ENCODE data around the gene RHCE. TPM values are rescaled to one million over a fixed set of nuclear protein-coding genes. Genes with fewer than 3 reads are reported as not detected.

RHCE gene
- total and polyA plus RNA-seq, 8 donors, result 0.13 to 2.9 TPM; not detected in 6

DNA sequence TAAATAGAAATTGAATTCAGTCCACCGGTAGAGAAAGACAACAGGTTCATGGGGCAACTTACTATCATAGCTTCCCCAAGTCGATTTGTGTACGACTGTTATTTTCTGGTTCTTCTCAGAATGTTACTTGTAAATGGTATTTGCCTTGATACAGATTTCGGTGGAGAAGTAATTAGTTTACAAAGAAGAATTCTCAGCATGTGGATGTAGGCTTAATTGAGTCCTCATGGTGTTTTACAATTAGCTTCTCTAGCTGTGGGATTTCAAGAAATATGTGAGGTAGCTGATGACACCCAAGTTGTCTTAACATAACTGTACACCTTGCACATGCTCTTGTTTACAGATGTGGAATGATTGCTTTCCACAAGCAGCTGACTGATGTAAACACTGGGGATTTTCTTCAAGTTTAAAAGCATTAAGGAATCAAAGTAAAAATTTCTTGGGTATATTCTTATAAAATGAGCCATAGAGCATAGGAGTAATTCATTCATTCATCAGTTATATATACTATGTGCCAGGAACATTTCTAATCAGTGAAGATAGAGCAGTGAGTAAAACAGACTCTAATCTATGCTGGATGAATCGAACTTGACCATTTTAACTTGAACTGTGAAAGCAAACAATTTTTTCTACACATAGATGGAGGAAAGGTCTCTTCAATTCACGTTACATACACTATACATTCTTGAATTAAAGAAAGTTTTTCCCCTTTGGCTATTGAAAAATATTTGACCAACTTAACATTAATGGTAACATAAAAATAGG lies 11.5 kb upstream of the RHCE start:
- H3K27me3 ChIP-seq, result no peaks in the 10 kb centered on the region
- intact Hi-C loops (cut with DNase I; ENCODE audit: low total_unique reads), result no loop called here
- peak overlapping the region in 4 of 5 donors; percentile 96 to 97 (median 96) for H3K27ac ChIP-seq
- H3K4me3 ChIP-seq, result peak overlapping the region; percentile 92 to 95 (median 94)
- H3K4me1 ChIP-seq, result peaks cover 40 to 62% (median 53%) of the 10 kb centered on the region in 4 donors
- DNase-seq, result no peak
- TF ChIP-seq POLR2A (IDR thresholded peaks at IDR 0.05) (no peak), EP300 (IDR thresholded peaks at IDR 0.05) (no peak), POLR2AphosphoS5 (IDR thresholded peaks at IDR 0.05) (no peak)
- TF ChIP-seq, protein P1, sequence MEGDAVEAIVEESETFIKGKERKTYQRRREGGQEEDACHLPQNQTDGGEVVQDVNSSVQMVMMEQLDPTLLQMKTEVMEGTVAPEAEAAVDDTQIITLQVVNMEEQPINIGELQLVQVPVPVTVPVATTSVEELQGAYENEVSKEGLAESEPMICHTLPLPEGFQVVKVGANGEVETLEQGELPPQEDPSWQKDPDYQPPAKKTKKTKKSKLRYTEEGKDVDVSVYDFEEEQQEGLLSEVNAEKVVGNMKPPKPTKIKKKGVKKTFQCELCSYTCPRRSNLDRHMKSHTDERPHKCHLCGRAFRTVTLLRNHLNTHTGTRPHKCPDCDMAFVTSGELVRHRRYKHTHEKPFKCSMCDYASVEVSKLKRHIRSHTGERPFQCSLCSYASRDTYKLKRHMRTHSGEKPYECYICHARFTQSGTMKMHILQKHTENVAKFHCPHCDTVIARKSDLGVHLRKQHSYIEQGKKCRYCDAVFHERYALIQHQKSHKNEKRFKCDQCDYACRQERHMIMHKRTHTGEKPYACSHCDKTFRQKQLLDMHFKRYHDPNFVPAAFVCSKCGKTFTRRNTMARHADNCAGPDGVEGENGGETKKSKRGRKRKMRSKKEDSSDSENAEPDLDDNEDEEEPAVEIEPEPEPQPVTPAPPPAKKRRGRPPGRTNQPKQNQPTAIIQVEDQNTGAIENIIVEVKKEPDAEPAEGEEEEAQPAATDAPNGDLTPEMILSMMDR (IDR thresholded peaks at IDR 0.05), result no peak
- no peaks in the 10 kb centered on the region for H3K9me3 ChIP-seq
- no peaks in the 10 kb centered on the region for H3K36me3 ChIP-seq
- WGBS, 5 donors, result 8 to 14% (median 10%) methylated on average over 6 of the region's 6 CpGs

DNA sequence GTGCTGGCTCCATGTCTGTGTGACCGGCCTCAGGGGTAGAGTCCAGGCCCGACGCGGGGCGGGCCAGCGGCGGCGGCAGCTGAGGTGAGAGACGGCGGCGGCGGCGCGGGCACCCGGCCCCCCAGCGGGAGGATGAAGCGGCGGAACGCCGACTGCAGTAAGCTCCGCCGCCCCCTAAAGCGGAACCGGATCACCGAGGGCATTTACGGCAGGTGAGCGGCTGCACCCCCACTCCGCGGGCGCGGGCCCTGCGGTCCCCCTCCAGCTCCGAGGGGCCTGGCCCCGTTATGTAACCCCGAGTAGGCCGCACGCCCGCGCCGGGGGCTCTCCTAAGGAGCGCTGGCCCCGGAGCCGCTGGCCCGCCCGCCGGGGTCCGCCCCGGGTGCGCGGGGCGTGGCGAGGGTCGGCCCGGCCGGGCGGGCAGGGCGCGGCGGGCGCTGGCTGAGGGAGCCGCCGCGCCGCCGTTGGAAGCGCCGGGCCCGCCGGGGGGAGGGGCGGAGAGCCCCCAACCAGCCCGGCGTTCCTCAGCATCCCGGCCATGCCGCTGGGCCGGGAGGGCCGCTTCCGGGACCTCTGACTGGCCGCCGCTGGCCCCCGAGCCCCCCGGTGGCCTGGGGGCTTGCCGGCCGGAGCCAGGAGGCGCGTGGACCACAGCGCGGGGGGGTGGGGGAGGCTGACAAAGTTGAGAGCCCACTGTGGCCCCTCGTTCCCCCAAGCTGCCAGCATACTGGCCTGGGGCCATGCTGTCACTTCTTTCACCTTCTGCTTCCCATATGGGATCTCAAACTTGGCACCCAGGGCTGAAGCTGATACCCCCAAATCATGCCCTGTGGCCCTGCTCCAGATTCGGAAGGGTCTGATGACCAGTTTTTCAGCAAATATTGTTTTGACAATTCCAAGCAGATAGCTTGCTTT lies 10.6 kb upstream of the RHCE start:
- WGBS, 5 donors, result 0 to 3% (median 0%) methylated on average over 6 to 89 of the region's 89 CpGs
- Histone ChIP-seq H3K27me3 (no peaks in the 10 kb centered on the region), H3K27ac (peak overlapping the region; percentile 96 to 99 (median 96)), H3K36me3 (no peaks in the 10 kb centered on the region), H3K9me3 (no peaks in the 10 kb centered on the region), H3K4me3 (peak overlapping the region; percentile 92 to 95 (median 94)), H3K4me1 (peaks cover 33 to 55% (median 46%) of the 10 kb centered on the region in 4 donors)
- intact Hi-C loops (cut with DNase I; ENCODE audit: low total_unique reads), result no loop called here
- DNase-seq, result no peak
- TF ChIP-seq EP300 (IDR thresholded peaks at IDR 0.05) (no peak), POLR2A (IDR thresholded peaks at IDR 0.05) (no peak), POLR2AphosphoS5 (IDR thresholded peaks at IDR 0.05) (peak in 2 of 3 donors; percentile 3 to 10)
- TF ChIP-seq, protein P1 (IDR thresholded peaks at IDR 0.05), result peak in 1 of 7 experiments; percentile 2

DNA sequence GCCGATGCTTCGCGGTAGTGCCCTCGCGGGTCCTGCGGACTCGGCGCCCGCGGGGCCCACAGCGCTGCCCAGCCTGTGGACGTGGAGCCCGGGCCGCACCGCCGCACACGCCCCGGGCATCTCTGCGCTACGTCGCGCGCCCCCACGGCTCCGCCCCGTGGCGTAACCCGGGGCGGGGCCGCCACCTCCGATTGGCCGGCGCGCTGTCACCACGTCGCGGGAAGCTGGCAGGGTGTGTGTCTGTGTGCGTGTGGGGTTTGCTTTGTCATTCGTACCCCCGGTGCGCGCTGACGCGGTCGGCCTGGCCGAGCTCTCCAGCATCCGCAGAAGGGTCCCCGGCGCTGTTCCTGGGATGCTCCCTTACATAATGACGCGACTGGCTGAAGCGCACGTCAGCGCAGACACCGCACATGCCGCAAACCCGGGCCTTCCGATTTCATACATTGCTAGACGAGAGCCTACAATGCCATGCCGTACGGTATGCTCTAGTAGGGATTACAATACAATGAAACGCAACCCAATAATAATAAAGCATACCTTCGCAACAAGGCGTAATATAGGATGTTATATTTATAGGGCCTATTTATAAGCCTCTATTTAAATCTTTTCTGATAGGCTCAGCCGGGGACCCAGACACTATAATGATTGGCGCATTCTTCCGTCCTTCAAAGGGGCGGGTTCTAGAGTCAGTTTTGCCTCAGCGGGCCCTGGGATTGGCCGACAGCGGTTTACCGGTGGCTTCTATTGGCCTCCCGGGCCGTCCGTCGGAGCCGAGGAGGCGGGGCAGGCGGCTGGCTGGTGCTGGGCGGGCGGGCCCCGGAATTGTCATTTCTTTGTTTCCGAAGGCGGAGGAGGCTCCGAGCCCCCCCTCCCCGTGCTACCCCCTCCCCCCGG lies 9.7 kb upstream of the RHCE start, which contains the start of gene MACO1:
TSS of gene MACO1 (plus strand) at position 825 of the 894 bp plus-strand sequence. CDS start 202 bp downstream, outside the sequence.
- intact Hi-C loops (cut with DNase I; ENCODE audit: low total_unique reads), result no loop called here
- TF ChIP-seq POLR2A (IDR thresholded peaks at IDR 0.05) (peak in 2 of 4 donors; percentile 72 to 77), POLR2AphosphoS5 (IDR thresholded peaks at IDR 0.05) (peak; percentile 2 to 94 (median 90)), EP300 (IDR thresholded peaks at IDR 0.05) (no peak)
- TF ChIP-seq, protein P1 (IDR thresholded peaks at IDR 0.05), result peak in 1 of 7 experiments; percentile 1

More for the DNA sequence above, 9.7 kb upstream of the RHCE start, which contains the start of gene MACO1:
- Histone ChIP-seq H3K27ac (peak within 1 kb of the TSS; percentile 96 to 99 (median 96)), H3K4me3 (peak within 1 kb of the TSS; percentile 92 to 95 (median 94)), H3K36me3 (no peaks in the 10 kb centered on the region), H3K9me3 (no peaks in the 10 kb centered on the region), H3K27me3 (no peaks in the 10 kb centered on the region), H3K4me1 (peaks cover 24 to 46% (median 37%) of the 10 kb centered on the region in 4 donors)
- 0% methylated on average over 44 to 87 of the region's 87 CpGs for WGBS, 5 donors
- DNase-seq, result peak; percentile 97 to 98
